Measurements from ENCODE around the gene PDCD6IP. TPM values are rescaled to one million over a fixed set of nuclear protein-coding genes. Genes with fewer than 3 reads are reported as not detected.

Gene PDCD6IP
- polyA plus RNA-seq, 1 donor: 109 TPM

Other genes starting within 250 kb of the PDCD6IP start
- gene CLASP2, start 80.4 kb upstream of the PDCD6IP start, polyA plus RNA-seq (ENCODE audit: insufficient read length): 50.2 TPM

Data from forelimb muscle (tissue), 1 donor.